NB4 (cell line): Measurements from ENCODE around the gene THADA.
"Not testable (repeated sequence)": the region's sequence is repeated elsewhere in the genome, so short reads cannot be mapped to it uniquely, and the experiment has no call there.

Experiments
- DNase-seq: peaks from one replicate; pipeline ENCODE4 v3.0.0; 2010; ENCODE audit warnings: low read depth
- H3K4me3 ChIP-seq: one replicate; pipeline ENCODE4 v1.5.1; 2011; ENCODE audit warnings: mild to moderate bottlenecking, low read depth, low read length, moderate library complexity
- CTCF ChIP-seq: IDR thresholded peaks from one replicate; pipeline ENCODE4 v1.5.1; 2012; ENCODE audit warnings: low read depth, low read length
- MYC ChIP-seq: IDR thresholded peaks from 2 replicates; pipeline ENCODE4 v1.6.1; 2011; ENCODE audit warnings: low read depth, low read length
- POLR2A ChIP-seq: IDR thresholded peaks from 2 replicates; pipeline ENCODE4 v1.6.1; 2011; ENCODE audit warnings: mild to moderate bottlenecking; ENCODE audit not compliant: insufficient read length; ENCODE audit errors: extremely low read depth
- TF ChIP-seq, protein P1 (sequence below): IDR thresholded peaks from 2 replicates; pipeline ENCODE4 v1.6.1; 2011; ENCODE audit warnings: low read depth, low read length

The THADA gene

GRCh38 chr2:43391201-43391877 is 204.5 kb downstream of the THADA start:
- TF ChIP-seq CTCF = no peak
- no peak for TF ChIP-seq POLR2A
- no peak for TF ChIP-seq MYC
- TF ChIP-seq, protein P1, sequence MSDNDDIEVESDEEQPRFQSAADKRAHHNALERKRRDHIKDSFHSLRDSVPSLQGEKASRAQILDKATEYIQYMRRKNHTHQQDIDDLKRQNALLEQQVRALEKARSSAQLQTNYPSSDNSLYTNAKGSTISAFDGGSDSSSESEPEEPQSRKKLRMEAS = no peak
- no peak overlapping the region for H3K4me3 ChIP-seq
- DNase-seq = no peak

DNA sequence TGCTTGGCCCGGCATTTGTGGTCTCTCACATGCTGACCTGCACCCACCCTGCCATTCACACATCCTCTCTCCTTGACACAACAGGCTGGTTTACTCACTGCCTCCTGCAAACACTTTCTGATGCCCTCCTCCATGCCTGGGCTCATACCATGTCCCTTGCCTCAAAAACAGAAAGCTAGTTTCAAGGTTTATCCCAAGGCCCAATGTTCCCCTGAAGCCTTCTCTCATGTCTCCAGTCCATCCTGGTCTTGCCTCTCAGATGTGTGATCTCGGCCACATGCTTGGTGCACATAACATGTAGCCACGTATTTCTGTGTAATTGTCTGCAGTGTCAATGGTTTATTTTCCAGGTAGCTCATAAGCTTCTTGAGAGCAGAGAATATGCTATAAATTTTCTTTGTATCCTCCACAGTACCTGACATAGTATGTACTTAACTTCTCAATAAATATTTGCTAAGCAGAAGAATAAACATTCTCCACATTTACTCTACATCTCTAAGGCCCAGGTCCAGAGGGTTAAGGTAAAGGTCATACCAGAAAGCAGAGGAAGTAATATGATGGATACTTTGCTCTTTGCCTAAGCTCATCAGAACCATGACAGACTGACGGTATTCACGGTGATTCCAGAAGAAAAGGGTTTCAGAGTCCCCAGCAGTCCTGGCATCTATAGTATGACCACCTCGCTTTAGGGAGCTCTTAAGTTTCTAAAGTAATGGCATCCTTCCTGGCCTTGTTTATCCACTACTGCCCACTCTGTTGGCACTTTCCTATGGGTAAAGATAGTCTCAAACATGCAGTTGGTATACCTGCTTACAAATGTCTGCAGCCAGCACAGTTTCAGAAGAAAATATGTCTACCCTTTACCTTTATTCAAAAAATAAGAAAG is 206.0 kb downstream of the THADA start:
- no peak for DNase-seq
- TF ChIP-seq, protein P1 = no peak
- TF ChIP-seq MYC (no peak), CTCF (no peak), POLR2A (no peak)

GRCh38 chr2:43388371-43388770 is 207.5 kb downstream of the THADA start:
- no peak for DNase-seq
- TF ChIP-seq POLR2A = no peak
- no peak for TF ChIP-seq CTCF
- no peak for TF ChIP-seq MYC
- TF ChIP-seq, protein P1 = no peak
- no peak overlapping the region for H3K4me3 ChIP-seq

More for the DNA sequence above, 206.0 kb downstream of the THADA start:
- H3K4me3 ChIP-seq = no peak overlapping the region

- DNase-seq = no peak
Observed at GRCh38 chr2:43387092-43388062, 208.5 kb downstream of the THADA start.

DNA sequence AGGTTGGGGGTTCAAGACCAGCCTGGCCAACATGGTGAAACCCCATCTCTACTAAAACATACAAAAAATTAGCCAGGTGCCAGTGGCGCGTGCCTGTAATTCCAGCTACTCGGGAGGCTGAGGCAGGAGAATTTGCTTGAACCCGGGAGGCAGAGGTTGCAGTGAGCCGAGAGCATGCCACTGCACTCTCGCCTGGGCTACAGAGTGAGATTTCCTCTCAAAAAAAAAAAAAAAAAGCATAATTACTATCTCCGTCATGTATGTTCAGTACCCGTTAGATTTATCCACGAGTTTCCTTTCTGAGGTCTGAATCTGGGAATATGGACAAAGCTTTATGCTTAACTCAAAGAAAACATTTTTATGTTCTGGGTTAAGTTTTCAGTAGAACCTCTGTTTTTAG is 209.2 kb downstream of the THADA start:
- DNase-seq, H3K4me3 ChIP-seq: not testable (repeated sequence)

More at GRCh38 chr2:43387092-43388062, 208.5 kb downstream of the THADA start:
- H3K4me3 ChIP-seq = no peak overlapping the region
- TF ChIP-seq MYC = no peak
- TF ChIP-seq POLR2A = no peak
- TF ChIP-seq CTCF = no peak
- TF ChIP-seq, protein P1 = no peak
